ENCODE data around the gene TMPRSS2. TPM values are rescaled to one million over a fixed set of nuclear protein-coding genes. Genes with fewer than 3 reads are reported as not detected.

TMPRSS2 gene
- total and polyA plus RNA-seq, 2 of the 13 experiments (the other 11 are each of a cell fraction or from before 2014, with no cell fraction given): 1.7 to 1.8 TPM

DNA sequence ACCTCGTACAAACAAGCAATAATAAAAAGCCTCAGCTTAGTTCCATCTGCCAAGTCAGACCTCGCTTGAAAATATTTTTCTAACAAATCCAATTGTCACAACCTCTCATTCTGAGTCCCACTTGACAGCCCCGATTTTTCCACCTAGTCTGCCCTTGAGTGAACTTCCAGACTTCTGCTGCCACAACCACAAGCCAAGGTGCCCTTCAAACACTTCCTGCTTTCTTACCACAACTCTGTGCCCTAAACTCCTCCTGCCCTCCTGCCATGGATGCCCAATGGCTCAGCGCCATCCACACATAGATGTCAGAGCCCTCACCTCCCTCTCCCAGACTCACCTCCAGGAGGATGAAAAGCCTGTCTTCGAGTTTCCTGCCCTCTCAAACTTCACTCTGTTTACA is 3.9 kb downstream of the TMPRSS2 start:
- no peak overlapping the region for H3K4me3 ChIP-seq (replicated peaks in 1 of 3; ENCODE audit: insufficient read depth in 1 of 3, low read depth in 2 of 3, low read length in 3 of 3)
- in situ Hi-C loops (cut with HindIII; ENCODE audit: extremely low pct_ligation_motif_present, low pct_unique_long_range_greater_than_20kb): no loop called here
- POLR2A ChIA-PET: no interaction called here
- H3K27me3 ChIP-seq (ENCODE audit: control insufficient read depth in 1 of 2, insufficient read depth in 2 of 2, low read length in 2 of 2): peaks cover 2 to 30% of the 10 kb centered on the region in 2 experiments; a peak in 4 of 5 replicates
- no peaks in the 10 kb centered on the region for H4K20me1 ChIP-seq (ENCODE audit: insufficient read depth, low read length)
- no peak overlapping the region for H3K27ac ChIP-seq (ENCODE audit: extremely low read length, insufficient read depth, low read length)
- no TSS peak for BruUV-seq (replicated peaks)
- no peaks in the 10 kb centered on the region for H3K9me3 ChIP-seq (ENCODE audit: low read length)
- no peak overlapping the region for H3K4me2 ChIP-seq (ENCODE audit: low read depth, low read length)
- TF ChIP-seq ZNF350 (CRISPR knock-in tag; IDR thresholded peaks at IDR 0.05; ENCODE audit: borderline replicate concordance, low read depth) (no peak), TEAD3 (CRISPR knock-in tag; optimal IDR thresholded peaks at IDR 0.05; ENCODE audit: borderline replicate concordance) (no peak), HNF4G (IDR thresholded peaks at IDR 0.05; ENCODE audit: borderline replicate concordance, low read depth, low read length) (no peak), HNF4G (CRISPR knock-in tag; IDR thresholded peaks at IDR 0.05; ENCODE audit: borderline replicate concordance, low read depth) (no peak), ZBTB3 (CRISPR knock-in tag; IDR thresholded peaks at IDR 0.05; ENCODE audit: borderline replicate concordance, low read depth) (no peak), SOX6 (IDR thresholded peaks at IDR 0.05) (no peak), SOX6 (CRISPR knock-in tag; IDR thresholded peaks at IDR 0.05) (no peak), ZNF709 (CRISPR knock-in tag; IDR thresholded peaks at IDR 0.05) (no peak), SMAD3 (CRISPR knock-in tag; IDR thresholded peaks at IDR 0.05) (no peak), SNAPC2 (CRISPR knock-in tag; IDR thresholded peaks at IDR 0.05) (no peak), ZNF772 (CRISPR knock-in tag; IDR thresholded peaks at IDR 0.05) (no peak)
- TF ChIP-seq, protein P1, sequence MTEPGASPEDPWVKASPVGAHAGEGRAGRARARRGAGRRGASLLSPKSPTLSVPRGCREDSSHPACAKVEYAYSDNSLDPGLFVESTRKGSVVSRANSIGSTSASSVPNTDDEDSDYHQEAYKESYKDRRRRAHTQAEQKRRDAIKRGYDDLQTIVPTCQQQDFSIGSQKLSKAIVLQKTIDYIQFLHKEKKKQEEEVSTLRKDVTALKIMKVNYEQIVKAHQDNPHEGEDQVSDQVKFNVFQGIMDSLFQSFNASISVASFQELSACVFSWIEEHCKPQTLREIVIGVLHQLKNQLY (CRISPR knock-in tag; IDR thresholded peaks at IDR 0.05): no peak
- TF ChIP-seq, protein P2, sequence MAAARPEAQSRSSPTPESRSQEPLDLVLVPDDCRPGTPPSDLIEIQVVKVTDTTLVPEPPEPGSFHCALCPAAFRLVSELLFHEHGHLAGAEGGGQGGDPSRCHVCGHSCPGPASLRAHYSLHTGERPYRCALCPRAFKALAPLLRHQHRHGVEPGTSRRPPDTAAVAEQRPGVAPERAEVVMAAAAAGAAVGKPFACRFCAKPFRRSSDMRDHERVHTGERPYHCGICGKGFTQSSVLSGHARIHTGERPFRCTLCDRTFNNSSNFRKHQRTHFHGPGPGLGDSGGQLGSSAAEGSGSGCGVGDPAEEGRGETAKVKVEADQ (CRISPR knock-in tag; IDR thresholded peaks at IDR 0.05; ENCODE audit: borderline replicate concordance): no peak
- FAIRE-seq (no peak), DNase-seq (ENCODE audit: low spot score) (no peak), ATAC-seq (no peak)
- H3K79me2 ChIP-seq (ENCODE audit: insufficient read depth, low read length): no peaks in the 10 kb centered on the region
- peaks cover 51% of the 10 kb centered on the region for H3K4me1 ChIP-seq (ENCODE audit: insufficient read depth, low read length)
- WGBS (ENCODE audit: low lambda C conversion rate): 60% methylated on average over 5 of the region's 5 CpGs
- H2AFZ ChIP-seq (ENCODE audit: low read length): no peak overlapping the region
- CTCF ChIA-PET (ENCODE audit: low intra/inter-chr PET ratio, low total read pairs): no interaction called here
- no peaks in the 10 kb centered on the region for H3K36me3 ChIP-seq (replicated peaks in 1 of 2; ENCODE audit: control insufficient read depth in 1 of 2, insufficient read depth in 2 of 2, low read length in 2 of 2)
- intact Hi-C loops (cut with micrococcal nuclease; ENCODE audit: unreplicated experiment): no loop called here
- H3K9ac ChIP-seq (ENCODE audit: insufficient read depth, low read depth, low read length): no peak overlapping the region

All from HepG2 (cell line).